SK-N-SH treated with all-trans-retinoic acid at 6 μM for 48 hours (cell line): Measurements from ENCODE around the gene CNST.
"Not testable (repeated sequence)": the region's sequence is repeated elsewhere in the genome, so short reads cannot be mapped to it uniquely, and the experiment has no call there.

ENCODE experiments used
- ATAC-seq: fragments of 200-7000 bp; cut with Tn5 transposase; 3 replicates; pipeline ENCODE4 v1.9.1; 2020; ENCODE audit warnings: mild to moderate bottlenecking, moderate library complexity
- ARNTL ChIP-seq: fragments of 450-650 bp; formaldehyde crosslinking; IDR thresholded peaks from 2 replicates; pipeline ENCODE4 v1.5.0; 2020; ENCODE audit warnings: low read depth, mild to moderate bottlenecking, moderate library complexity, borderline replicate concordance
- BACH2 ChIP-seq: fragments of 250-450 bp; sonication (Bioruptor Pico); IDR thresholded peaks from 2 replicates; pipeline ENCODE4 v1.9.0; 2021; ENCODE audit warnings: mild to moderate bottlenecking, borderline replicate concordance
- CREB5 ChIP-seq: fragments of 250-450 bp; sonication (Bioruptor Pico); IDR thresholded peaks from 2 replicates; pipeline ENCODE4 v1.5.1; 2020; ENCODE audit warnings: low read depth, mild to moderate bottlenecking, moderate library complexity
- CSRNP3 ChIP-seq: fragments of 250-450 bp; sonication (Bioruptor Pico); IDR thresholded peaks from 2 replicates; pipeline ENCODE4 v1.5.1; 2021; ENCODE audit warnings: mild to moderate bottlenecking, moderate library complexity
- ESRRG ChIP-seq: fragments of 250-450 bp; sonication (Bioruptor Pico); IDR thresholded peaks from 2 replicates; pipeline ENCODE4 v1.6.1; 2021; ENCODE audit warnings: mild to moderate bottlenecking
- OSR1 ChIP-seq: fragments of 250-450 bp; sonication (Bioruptor Pico); IDR thresholded peaks from 2 replicates; pipeline ENCODE4 v1.8.0; 2022; ENCODE audit warnings: moderate library complexity, mild to moderate bottlenecking, inconsistent platforms
- PATZ1 ChIP-seq: fragments of 250-450 bp; sonication (Bioruptor Pico); IDR thresholded peaks from 2 replicates; pipeline ENCODE4 v1.8.0; 2020; ENCODE audit warnings: mild to moderate bottlenecking, moderate library complexity, borderline replicate concordance
- POU6F1 ChIP-seq: fragments of 250-450 bp; sonication (Bioruptor Pico); IDR thresholded peaks from 2 replicates; pipeline ENCODE4 v1.8.0; 2021; ENCODE audit warnings: low read depth, mild to moderate bottlenecking, moderate library complexity, borderline replicate concordance
- RARB ChIP-seq: fragments of 250-450 bp; sonication (Bioruptor Pico); IDR thresholded peaks from 2 replicates; pipeline ENCODE4 v1.8.0; 2021; ENCODE audit warnings: mild to moderate bottlenecking, moderate library complexity
- SNAI2 ChIP-seq: fragments of 250-450 bp; sonication (Bioruptor Pico); IDR thresholded peaks from 2 replicates; pipeline ENCODE4 v1.5.0; 2020; ENCODE audit warnings: mild to moderate bottlenecking, moderate library complexity
- TCF4 ChIP-seq: fragments of 250-450 bp; sonication (Bioruptor Pico); IDR thresholded peaks from 2 replicates; pipeline ENCODE4 v1.8.0; 2021; ENCODE audit warnings: mild to moderate bottlenecking, moderate library complexity, borderline replicate concordance
- TOX ChIP-seq: fragments of 250-450 bp; sonication (Bioruptor Pico); IDR thresholded peaks from 2 replicates; pipeline ENCODE4 v1.8.0; 2021; ENCODE audit warnings: mild to moderate bottlenecking, moderate library complexity, borderline replicate concordance
- TSHZ2 ChIP-seq: fragments of 250-450 bp; sonication (Bioruptor Pico); IDR thresholded peaks from 2 replicates; pipeline ENCODE4 v1.5.0; 2020; ENCODE audit warnings: mild to moderate bottlenecking, moderate library complexity
- ZC3H10 ChIP-seq: fragments of 250-450 bp; sonication (Bioruptor Pico); IDR thresholded peaks from 2 replicates; pipeline ENCODE4 v1.5.1; 2021; ENCODE audit warnings: mild to moderate bottlenecking, moderate library complexity
- ZFP3 ChIP-seq: fragments of 250-450 bp; sonication (Bioruptor Pico); IDR thresholded peaks from 2 replicates; pipeline ENCODE4 v1.5.0; 2020; ENCODE audit warnings: mild to moderate bottlenecking, moderate library complexity
- ZFP30 ChIP-seq: fragments of 450-650 bp; formaldehyde crosslinking; IDR thresholded peaks from 2 replicates; pipeline ENCODE4 v1.5.0; 2022; ENCODE audit warnings: mild to moderate bottlenecking, moderate library complexity
- ZNF565 ChIP-seq: fragments of 450-650 bp; formaldehyde crosslinking; conservative IDR thresholded peaks from 2 replicates; pipeline ENCODE4 v1.5.0; 2020; ENCODE audit warnings: low read depth, mild to moderate bottlenecking, moderate library complexity
- ZNF70 ChIP-seq: fragments of 450-650 bp; formaldehyde crosslinking; IDR thresholded peaks from 2 replicates; pipeline ENCODE4 v1.5.0; 2020; ENCODE audit warnings: mild to moderate bottlenecking, moderate library complexity
- ZNF8 ChIP-seq: fragments of 450-650 bp; formaldehyde crosslinking; IDR thresholded peaks from 2 replicates; pipeline ENCODE4 v1.5.0; 2020; ENCODE audit warnings: mild to moderate bottlenecking, moderate library complexity

Gene CNST

GRCh38 chr1:246588159-246588721 lies 22.0 kb downstream of the CNST start (continued):
- TF ChIP-seq PATZ1 = no peak
- TF ChIP-seq CSRNP3 = no peak
- TF ChIP-seq ZFP3 (CRISPR knock-in tag) = no peak
- no peak for TF ChIP-seq ZNF565 (CRISPR knock-in tag)
- no peak for TF ChIP-seq ZNF8 (CRISPR knock-in tag)

GRCh38 chr1:246589919-246590318 lies 23.7 kb downstream of the CNST start:
- ATAC-seq = not testable (repeated sequence)

GRCh38 chr1:246591047-246591446 lies 24.8 kb downstream of the CNST start:
- ATAC-seq = no peak
- TF ChIP-seq OSR1 (CRISPR knock-in tag) (no peak), ZFP3 (CRISPR knock-in tag) (no peak), ZNF8 (CRISPR knock-in tag) (no peak), ZFP30 (CRISPR knock-in tag) (no peak), RARB (CRISPR knock-in tag) (no peak), POU6F1 (no peak), SNAI2 (no peak), TSHZ2 (CRISPR knock-in tag) (no peak), PATZ1 (no peak)

GRCh38 chr1:246591504-246591903 lies 25.2 kb downstream of the CNST start:
- ATAC-seq = no peak
- TF ChIP-seq SNAI2 (no peak), ZNF70 (no peak), TCF4 (CRISPR knock-in tag) (no peak), CREB5 (no peak), ZFP30 (CRISPR knock-in tag) (no peak), ESRRG (no peak), PATZ1 (no peak), BACH2 (CRISPR knock-in tag) (no peak), TOX (no peak), ZFP3 (CRISPR knock-in tag) (no peak), ZNF565 (CRISPR knock-in tag) (no peak), ZC3H10 (no peak), ARNTL (CRISPR knock-in tag) (no peak)
- TF ChIP-seq, all 23 proteins: peak for 0
